IPS-18c (cell line): ENCODE measurements around the gene ROBO1.
"Not testable (repeated sequence)": the region's sequence is repeated elsewhere in the genome, so short reads cannot be mapped to it uniquely, and the experiment has no call there.

Source experiments
- H3K4me3 ChIP-seq: 2 replicates; pipeline ENCODE4 v1.7.0; 2013; ENCODE audit warnings: low read depth, mild to moderate bottlenecking, low read length, moderate library complexity; ENCODE audit not compliant: insufficient read depth
- H3K9me3 ChIP-seq: one replicate; pipeline ENCODE4 v1.6.1; 2013; ENCODE audit warnings: mild to moderate bottlenecking, low read length, moderate library complexity; ENCODE audit not compliant: control insufficient read depth, insufficient read depth

The ROBO1 gene

DNA sequence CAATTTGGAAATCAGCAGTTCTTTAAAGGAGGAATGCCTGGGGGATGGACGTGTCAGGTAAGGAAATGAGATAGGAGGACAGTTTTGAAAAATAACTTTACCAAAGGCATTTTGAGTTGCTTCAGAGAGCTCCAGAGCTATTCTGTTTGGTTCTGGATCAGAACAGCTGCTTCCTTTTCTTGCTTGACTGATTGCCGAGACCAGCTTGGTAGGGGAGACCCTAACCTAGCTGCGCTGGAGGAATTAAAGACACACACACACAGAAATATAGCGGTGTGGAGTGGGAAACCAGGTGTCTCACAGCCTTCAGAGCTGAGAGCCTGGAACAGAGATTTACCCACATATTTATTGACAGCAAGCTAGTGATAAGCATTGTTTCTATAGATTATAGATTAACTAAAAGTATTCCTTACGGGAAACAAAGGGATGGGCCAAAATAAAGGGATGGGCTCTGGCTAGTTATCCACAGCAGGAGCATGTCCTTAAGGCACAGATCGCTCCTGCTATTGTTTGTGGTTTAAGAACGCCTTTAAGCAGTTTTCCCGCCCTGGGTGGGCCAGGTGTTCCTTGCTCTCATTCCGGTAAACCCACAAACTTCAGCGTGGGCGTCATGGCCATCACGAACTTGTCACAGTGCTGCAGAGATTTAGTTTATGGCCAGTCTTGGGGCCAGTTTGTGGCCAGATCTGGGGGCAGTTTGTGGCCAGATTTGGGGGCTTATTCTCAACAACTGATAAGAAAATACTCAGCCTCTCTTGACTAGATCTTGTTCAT lies 556.0 kb downstream of the ROBO1 start:
- H3K9me3 ChIP-seq, result no peaks in the 10 kb centered on the region
- H3K4me3 ChIP-seq, result no peak overlapping the region

DNA sequence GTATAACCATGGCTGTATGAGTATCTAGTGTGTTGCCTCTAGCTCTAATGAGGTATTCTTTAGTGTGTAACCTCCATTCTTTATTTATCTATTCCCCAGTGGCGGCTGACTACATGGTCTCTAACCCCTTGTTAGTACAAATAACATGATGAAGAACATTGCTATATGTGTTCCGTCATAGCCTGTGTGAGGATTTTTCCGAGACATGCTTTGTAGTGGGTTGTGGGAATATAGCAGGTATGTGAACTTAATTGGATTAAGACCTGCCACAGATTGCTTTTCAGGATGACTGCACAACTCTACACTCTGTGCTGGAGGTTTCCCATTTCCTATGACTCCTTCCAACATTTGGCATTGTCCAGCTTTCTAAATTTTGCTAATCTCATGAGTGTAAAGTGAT lies 563.4 kb downstream of the ROBO1 start:
- Histone ChIP-seq H3K4me3 (no peak overlapping the region), H3K9me3 (no peaks in the 10 kb centered on the region)

DNA sequence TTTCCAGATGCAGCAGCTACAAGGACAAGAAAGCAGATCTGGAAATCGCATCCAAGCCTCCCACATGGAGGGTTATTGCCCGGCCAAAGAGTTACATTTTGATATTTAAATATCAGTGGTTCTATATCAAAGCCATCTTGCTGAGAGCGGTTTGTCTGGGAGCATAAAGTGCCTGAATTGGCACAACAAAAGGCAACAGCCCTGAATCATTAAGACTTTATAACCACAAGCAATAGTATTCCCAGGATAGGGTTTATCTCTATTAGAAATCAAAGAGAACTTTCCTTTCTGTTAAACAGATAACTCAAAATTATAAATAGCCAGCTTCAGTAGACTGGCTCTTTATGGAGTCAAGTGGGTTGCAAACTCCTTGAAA lies 564.7 kb downstream of the ROBO1 start:
- Histone ChIP-seq H3K4me3 (no peak overlapping the region), H3K9me3 (no peaks in the 10 kb centered on the region)

GRCh38 chr3:79202471-79203143 lies 565.2 kb downstream of the ROBO1 start:
- Histone ChIP-seq H3K9me3 (no peaks in the 10 kb centered on the region), H3K4me3 (no peak overlapping the region)

GRCh38 chr3:79200456-79200855 lies 567.3 kb downstream of the ROBO1 start:
- Histone ChIP-seq H3K4me3 (no peak overlapping the region), H3K9me3 (no peaks in the 10 kb centered on the region)

DNA sequence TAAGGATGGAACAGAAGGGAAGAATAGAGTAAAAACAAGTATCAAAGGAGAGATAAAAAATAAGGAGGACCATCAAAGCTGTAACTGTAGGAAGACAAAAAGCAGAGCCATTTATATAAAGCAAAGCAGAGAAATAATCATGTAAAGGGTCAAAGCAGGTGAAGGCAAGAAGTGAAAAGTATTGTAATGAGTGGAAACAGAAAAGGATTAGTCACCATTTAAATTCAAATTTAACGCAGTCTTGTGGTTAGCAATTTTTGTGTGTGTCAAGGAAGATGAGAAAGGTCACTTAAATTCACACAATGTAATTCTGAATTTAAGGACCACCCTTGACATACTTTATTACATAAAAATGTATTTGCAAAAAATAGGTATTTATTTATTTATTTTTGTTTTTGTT lies 567.8 kb downstream of the ROBO1 start:
- H3K9me3 ChIP-seq, result no peaks in the 10 kb centered on the region
- H3K4me3 ChIP-seq, result no peak overlapping the region

DNA sequence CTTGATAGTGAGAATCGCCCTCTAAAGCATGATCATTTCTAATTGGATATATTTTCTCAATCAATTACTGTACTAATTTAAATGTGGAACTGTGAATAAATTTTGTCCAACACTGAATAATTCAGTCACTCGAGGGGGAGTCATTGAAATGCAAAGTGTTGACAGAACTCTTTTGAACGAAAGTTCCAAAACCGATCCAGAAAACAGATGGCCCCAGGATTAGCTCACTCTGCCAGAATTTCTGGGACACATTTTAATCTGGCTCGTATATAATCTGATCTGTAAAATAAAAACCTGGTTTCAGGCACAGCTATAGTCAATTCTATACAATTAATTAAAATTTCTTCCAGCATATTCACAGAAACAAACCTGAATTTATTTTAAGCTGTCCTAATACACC lies 580.4 kb downstream of the ROBO1 start:
- H3K9me3 ChIP-seq, result no peaks in the 10 kb centered on the region
- no peak overlapping the region for H3K4me3 ChIP-seq

DNA sequence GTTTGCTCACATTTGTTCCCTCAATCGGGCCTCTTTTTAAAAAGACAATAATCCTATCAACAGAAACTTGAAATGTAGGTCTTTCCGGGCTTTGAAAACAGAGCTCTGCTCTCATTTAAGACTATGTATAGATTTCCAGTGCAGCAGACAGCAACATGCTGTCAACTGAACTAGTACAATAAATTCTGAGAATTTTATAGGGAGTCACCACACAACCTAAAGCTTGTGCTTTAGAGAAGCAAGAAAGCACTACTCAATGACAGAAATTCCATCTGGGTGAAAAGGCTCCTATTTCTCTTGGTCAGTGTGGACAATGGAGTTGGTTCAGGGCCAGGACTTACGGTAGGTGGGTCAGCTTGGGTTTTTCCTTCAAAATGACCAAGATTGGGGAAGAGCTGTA lies 583.5 kb downstream of the ROBO1 start:
- no peaks in the 10 kb centered on the region for H3K9me3 ChIP-seq
- H3K4me3 ChIP-seq, result no peak overlapping the region

DNA sequence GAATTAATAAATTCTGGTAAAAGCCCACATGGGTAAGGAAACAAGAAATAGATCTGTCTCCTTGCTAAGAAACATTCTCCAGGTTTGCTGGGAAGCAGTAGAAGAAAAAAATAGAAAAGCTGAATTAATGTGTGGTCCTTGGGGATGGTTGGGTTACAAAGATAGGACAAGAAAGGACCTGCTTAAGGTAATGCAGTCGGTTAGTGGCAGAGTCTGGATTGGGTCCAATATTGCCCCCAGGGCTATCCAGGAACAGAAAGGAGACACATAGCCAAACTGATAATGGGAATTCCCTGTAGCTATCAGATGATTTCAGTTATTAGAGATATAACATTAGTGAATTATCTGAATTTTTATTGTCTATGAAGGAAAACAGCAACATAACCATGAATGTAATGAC lies 584.3 kb downstream of the ROBO1 start:
- Histone ChIP-seq H3K9me3 (no peaks in the 10 kb centered on the region), H3K4me3 (no peak overlapping the region)

DNA sequence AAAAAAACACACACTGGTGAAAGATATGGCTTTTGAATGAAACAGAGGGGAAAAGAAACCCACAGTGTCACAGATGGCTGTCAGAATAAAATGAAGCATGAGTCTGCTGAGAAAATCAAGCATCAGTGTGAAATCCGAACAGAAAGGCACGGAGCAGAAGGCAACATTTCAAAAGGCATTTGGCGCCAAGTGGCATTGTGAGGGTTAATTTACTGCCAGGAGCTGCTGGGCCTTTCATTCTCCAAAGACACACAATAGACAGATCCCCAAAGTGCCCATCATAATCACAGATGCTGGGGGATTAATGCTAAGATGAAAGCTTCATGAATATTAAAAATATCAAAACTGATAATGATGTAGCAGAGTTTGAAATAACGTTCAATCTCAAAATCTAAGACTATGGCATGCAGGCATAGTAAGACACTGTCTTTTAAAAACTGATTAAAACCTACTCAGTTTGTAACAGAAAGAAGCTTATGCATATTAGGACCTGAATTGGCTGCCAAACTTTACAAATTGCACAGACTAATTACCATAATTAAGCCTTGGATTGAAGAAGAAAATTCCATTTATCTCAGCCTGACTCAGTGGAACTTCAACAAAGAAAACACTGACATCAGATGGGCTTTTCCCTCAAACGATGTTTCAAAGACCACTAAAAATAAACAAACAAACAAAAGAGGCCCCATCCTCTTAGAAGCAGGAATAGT lies 589.2 kb downstream of the ROBO1 start:
- H3K4me3 ChIP-seq, result no peak overlapping the region
- H3K9me3 ChIP-seq, result no peaks in the 10 kb centered on the region

GRCh38 chr3:79175870-79176269 lies 591.9 kb downstream of the ROBO1 start:
- no peaks in the 10 kb centered on the region for H3K9me3 ChIP-seq

DNA sequence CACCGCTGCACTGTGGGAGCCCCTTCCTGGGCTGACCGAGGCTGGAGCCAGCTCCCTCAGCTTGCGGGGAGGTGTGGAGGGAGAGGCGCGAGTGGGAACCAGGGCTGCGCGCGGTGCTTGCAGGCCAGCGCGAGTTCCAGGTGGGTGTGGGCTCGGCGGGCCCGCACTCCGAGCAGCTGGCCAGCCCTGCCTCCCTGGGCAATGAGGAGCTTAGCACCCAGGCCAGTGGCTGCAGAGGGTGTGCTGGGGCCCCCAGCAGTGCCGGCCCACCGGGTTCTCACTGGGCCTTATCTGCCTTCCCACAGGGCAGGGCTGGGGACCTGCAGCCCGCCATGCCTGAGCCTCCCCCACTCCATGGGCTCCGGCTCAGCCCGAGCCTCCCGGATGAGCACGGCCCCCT lies 594.5 kb downstream of the ROBO1 start:
- H3K4me3 ChIP-seq, H3K9me3 ChIP-seq: not testable (repeated sequence)

More at GRCh38 chr3:79175870-79176269, 591.9 kb downstream of the ROBO1 start:
- H3K4me3 ChIP-seq, result no peak overlapping the region

GRCh38 chr3:79172241-79172640 lies 595.6 kb downstream of the ROBO1 start:
- no peak overlapping the region for H3K4me3 ChIP-seq
- no peaks in the 10 kb centered on the region for H3K9me3 ChIP-seq

- no peak overlapping the region for H3K4me3 ChIP-seq
- no peaks in the 10 kb centered on the region for H3K9me3 ChIP-seq
Observed at GRCh38 chr3:79170021-79170420, 597.8 kb downstream of the ROBO1 start.

DNA sequence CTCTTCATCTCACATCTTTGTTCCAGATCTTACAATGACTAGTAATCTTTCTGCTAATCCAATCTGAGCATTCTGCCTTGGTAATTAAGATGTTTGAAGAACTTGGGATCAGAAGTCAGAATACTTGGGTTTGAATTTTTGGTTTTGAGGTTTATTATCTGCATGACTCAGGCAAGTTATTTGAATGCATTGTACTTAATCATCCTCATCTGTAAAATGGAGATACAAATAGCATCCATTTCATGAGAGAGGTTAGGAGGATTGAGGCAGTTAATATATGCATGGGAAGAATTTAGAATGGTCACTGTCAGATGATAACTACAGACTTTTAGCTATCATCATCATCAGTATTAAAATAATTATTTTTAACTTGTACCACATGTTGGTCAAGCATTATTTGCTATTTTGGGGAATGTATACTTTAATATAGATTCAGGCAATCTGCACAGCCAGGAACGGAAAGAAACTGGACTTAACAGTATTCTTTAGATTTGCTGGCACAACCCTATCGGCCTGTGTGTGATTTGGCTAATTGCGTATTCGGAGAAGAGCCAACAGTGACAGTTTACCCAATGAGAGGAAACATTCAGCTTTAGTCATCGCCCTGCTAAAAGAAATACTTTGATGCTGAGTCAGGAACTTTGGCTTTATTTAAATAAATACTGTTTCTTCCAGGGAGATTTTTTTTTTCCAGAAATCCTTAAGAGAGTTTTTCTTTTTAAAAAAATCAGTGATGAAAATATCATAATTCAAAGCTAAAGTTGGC lies 600.0 kb downstream of the ROBO1 start:
- Histone ChIP-seq H3K9me3 (no peaks in the 10 kb centered on the region), H3K4me3 (no peak overlapping the region)

- Histone ChIP-seq H3K9me3 (no peaks in the 10 kb centered on the region), H3K4me3 (no peak overlapping the region)
Observed at GRCh38 chr3:79162653-79163052, 605.1 kb downstream of the ROBO1 start.

DNA sequence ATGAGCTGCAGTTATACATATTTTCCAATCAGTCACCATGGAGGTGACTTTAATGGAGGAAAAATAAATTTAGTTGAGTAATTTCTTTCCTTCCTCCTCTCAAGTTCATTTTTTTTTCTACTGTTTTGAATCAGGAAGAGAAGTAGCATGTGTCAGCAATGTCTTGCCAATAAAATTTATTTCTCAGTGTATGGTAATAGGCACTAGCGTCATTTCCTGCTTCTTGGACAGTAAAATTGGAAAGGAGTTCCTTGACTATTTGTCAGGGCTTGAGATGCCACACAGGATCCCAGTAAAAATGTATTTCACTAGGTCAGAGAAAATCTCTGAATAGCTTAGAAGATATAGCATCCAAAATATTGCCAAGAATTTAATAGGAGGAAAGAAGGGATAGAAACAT lies 605.9 kb downstream of the ROBO1 start:
- no peaks in the 10 kb centered on the region for H3K9me3 ChIP-seq
- no peak overlapping the region for H3K4me3 ChIP-seq
